ENCODE measurements around the gene SUSD1.

DNA sequence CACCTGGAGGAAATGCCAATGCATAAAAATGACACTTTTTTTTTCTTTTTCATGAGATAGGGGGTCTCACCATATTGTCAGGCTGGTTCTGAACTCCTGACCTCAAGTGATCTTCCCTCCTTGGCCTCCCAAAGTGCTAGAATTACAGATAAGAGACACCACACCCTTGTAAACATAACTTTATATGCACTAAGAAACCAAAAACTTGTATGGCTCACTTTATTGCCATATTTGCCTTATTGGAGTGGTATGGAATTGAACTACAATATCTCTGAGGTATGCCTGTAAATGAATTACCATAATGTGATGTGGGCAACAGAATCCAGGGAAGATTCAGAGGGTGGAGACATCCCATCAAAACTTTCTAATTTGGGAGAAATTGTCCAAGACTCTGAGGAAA, 164.6 kb downstream of the SUSD1 start:
- no peak for TF ChIP-seq POLR2A (IDR thresholded peaks at IDR 0.05)
- TF ChIP-seq CTCF (IDR thresholded peaks at IDR 0.05): no peak
